HG03457 (cell line): ENCODE measurements around the gene MYH9.
"Not testable (repeated sequence)": the region's sequence is repeated elsewhere in the genome, so short reads cannot be mapped to it uniquely, and the experiment has no call there.

Experiments
- ATAC-seq: cut with Tn5 transposase; IDR thresholded peaks from one replicate; pipeline ENCODE4 v1.9.1; 2021; ENCODE audit warnings: moderate number of reproducible peaks; ENCODE audit not compliant: unreplicated experiment

The MYH9 gene

DNA sequence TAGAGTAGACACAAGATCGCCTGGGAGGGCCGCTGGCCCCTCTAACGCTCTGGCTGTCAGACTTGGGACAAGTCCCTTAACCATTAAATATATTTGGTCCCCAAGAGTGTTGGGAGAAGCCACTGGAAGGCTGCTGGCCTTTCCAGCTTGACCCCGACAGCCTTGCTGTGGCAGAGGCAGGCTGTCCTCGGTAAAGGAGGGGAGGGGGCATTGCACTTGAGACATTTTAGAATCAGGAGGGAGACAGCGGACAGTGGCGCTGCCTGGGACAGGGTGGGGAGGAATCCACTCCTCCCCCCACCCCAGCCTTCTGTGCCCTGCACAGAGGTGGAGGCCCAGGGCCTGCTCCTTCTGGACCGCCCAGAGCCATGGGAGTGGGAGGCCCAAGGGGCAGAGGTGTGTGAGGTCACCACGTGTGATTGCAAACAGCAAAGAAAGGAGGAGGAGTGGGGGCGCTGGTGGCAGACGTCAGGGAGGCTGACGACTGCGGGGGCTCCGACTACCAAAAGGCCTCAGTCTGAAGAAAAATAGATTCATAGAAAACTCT lies 105.9 kb downstream of the MYH9 start:
- no peak for ATAC-seq

GRCh38 chr22:36280379-36280778 lies 107.4 kb downstream of the MYH9 start:
- ATAC-seq: no peak

GRCh38 chr22:36279219-36279666 lies 108.5 kb downstream of the MYH9 start:
- ATAC-seq: no peak

DNA sequence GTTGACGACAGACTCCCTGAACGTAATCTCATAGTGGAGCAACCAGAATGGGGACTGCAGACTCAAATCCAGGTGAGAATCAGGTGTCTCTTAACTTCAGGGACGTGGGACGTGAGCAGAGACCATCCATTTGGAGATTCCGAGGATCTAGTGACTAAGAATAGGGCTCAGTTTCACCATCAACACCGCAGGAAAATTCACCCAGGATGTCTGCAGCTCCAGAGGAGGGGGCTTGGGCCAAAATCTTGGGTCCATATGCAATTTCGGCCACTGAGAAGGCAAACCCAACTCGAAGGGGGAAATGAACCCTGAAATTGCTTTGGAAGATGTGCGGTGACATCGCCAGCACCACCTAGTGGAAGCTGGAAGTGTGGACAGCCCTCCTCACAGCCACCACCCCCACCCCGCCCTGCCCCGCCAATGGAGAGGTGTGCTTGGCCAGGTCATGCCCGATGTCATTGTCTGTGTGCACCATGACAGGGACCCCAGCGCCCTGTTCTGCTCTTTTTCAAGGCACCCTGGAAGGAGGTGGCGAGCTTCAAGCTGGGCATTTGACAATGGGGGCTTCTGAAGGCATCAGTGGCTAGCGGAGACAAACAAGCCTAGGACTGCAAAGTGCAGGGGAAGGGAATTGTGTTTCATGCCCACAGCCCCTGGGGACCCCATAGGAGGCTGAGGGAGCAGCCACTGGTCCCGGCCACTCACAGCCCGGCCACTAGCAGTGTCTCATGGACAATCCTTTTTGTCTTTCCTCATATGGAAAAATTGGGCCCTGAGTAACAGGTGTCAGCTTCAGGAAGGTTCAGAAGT lies 110.1 kb downstream of the MYH9 start:
- no peak for ATAC-seq

GRCh38 chr22:36274531-36274930 lies 113.2 kb downstream of the MYH9 start:
- no peak for ATAC-seq

GRCh38 chr22:36271951-36272350 lies 115.8 kb downstream of the MYH9 start:
- ATAC-seq: not testable (repeated sequence)

DNA sequence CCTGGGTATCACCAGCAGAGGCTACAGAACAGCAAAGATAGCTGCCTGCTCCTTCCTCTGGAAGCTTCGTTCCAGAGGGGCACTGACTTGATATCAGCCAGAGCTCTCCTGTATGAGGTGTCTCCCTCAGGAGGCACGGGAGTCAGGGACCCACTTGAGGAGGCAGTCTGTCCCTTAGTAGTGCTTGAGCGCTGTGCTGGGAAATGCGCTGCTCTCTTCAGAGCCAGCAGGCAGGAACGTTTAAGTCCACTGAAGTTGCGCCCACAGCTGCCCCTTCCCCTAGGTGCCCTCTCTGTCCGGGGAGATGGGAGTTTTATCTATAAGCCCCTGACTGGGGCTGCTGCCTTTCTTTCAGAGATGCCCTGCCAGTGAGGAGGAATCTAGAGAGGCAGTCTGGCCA lies 116.5 kb downstream of the MYH9 start:
- not testable (repeated sequence) for ATAC-seq

- ATAC-seq: no peak
Observed at GRCh38 chr22:36267896-36268485, 119.8 kb downstream of the MYH9 start.

- no peak for ATAC-seq
Observed at GRCh38 chr22:36267058-36267457, 120.7 kb downstream of the MYH9 start.

DNA sequence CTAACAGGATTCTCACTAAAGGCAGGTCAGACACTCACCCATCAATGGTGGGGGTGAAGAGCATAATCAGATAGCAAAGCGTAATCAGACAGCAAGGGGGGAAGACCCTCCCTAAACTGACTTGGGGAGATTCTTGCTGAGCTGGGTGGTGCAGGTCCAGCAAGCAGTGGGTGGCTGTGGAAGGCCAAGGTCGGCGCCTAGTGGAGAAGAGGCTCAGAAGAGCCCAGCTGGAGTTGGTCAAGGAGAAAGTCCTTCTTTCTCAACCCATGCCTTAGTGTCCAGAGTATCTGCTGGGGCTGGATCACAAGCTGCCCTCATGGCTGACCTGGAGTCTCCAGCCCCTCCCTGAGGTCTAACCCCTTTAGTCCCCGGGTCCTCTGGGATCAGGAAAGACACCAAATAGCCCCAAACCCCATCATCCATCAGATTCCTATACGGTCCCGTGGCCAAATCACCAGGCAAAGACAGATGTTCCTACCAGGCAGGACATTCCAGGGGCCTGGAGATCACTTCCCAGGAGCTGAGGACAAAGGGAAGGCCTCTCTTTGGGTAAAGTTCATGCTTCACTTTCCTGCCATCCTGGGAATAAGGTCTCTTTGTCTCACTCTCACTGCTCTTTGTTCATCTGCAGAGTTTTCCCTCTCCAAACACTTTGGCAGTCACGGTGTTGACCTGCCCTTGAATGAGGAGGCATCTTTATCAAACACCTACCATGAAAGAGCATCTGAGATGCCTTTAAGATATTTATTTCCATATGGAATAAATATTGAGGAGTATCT lies 123.7 kb downstream of the MYH9 start:
- ATAC-seq: not testable (repeated sequence)

DNA sequence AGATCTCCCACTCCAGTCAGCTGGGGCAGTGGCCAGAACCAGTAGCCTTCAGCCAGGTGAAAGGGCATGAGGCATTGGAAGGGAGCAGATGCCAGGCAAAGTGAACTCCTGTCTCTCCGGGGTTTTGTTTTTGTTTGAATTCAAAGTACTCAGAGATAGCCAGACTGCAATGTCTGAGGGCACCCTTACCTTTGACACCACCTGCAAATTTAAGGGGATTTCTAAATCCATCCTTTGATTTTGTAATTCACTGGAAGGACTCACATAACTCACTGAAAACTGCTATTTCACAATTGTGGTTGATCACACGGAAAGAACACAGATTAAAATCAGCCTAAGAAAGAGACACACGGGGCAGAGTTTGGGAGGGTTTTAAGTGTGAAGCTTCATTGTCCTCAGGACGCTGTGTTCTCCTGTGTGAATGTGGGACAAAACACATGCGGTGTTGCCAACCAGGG lies 124.5 kb downstream of the MYH9 start:
- not testable (repeated sequence) for ATAC-seq

DNA sequence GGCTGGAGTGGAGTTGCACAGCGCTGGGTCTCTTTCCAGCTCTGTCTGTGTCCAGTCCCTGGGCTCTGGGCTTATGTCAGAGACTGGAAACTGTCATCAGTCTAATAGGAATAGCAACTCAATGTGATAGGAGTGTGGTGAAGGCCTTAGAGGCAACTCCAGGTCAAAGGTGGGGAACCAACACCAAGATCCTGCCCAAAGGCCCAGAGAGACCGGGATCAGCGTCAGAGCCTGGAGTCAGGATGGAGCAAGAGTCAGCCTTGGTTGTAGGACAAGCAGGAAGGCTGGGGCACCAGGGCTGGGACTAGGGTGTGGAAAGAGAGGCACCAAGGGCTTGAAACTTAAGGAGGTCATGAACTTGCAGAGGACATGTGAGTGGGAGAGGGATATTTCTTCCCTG lies 125.5 kb downstream of the MYH9 start:
- ATAC-seq: not testable (repeated sequence)

DNA sequence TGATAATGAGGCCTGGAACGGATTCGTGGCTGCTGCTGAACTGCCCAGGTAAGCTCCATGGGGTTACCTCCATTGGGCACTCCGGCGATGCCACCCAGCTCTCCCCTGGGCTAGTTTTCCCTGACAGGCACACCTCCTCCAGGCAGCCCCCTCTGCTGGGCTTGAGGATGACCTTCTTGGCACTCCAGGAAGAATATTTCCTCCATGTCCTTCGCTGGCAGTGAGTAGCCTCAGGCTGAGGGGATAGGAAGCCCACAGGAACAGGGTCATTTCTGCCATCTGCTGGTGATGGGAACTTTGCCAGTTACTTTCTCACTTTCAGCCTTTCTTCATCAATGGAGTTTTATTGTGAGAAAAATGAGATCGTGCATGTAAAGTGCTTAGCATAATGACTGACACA lies 126.1 kb downstream of the MYH9 start:
- ATAC-seq: not testable (repeated sequence)

DNA sequence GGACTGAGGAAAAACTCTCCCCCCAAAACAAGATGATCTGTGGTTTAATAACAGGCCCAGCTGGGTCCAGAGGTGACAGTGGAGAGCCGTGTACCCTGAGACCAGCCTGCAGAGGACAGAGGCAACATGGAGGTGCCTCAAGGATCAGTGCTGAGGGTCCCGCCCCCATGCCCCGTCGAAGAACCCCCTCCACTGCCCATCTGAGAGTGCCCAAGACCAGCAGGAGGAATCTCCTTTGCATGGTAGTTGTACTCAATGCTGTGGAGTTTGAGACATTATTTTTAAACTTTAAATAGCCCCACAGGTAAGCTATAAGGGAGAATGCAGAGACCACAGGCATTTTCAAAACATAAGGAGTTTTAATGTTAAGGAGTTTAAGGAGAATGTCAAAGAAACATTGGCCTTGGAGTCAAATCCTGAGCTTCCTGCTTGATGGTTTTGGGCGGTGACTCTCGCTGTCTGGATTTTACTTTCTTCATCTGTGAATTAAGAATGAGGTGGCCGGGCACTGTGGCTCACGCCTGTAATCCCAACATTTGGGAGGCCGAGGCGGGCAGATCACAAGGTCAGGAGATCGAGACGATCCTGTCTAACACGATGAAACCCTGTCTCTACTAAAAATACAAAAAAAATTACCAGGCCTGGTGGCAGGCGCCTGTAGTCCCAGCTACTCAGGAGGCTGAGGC lies 128.0 kb downstream of the MYH9 start:
- no peak for ATAC-seq

GRCh38 chr22:36258701-36259614 lies 128.8 kb downstream of the MYH9 start:
- ATAC-seq: no peak

DNA sequence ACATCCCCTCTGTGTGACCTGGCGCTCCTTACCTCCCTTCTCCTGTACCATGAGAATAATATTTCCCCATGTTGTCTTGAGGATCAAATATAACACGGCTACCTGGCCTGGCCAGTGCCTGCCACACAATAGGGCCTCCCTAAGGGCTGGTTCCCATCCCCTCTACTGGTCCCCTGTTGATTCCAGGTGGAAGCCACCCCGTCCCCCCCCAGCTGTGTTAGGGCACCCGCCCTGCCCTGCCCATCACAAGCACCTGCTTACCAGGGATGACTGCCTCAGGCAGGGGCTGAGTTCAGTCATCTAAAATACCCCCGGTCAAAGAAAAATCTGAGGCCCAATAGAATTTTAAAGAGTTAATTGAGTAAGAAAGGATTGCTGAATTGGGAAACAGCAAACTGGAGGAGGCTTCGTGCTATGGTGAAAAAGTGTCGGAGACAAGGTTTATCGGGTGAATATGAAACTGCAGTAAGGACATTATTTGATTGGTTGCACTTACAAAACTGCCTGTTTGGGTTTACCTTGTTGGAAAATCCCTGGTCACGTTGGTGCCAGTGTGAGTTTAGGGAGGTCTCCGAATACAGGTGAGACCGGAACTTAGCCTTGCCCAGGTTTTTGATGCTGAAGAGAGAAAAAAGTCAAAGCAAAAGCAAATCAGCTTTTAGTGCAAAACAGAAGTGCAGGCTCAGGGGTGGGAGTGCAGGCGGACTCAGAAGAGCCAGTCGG lies 129.7 kb downstream of the MYH9 start:
- no peak for ATAC-seq

DNA sequence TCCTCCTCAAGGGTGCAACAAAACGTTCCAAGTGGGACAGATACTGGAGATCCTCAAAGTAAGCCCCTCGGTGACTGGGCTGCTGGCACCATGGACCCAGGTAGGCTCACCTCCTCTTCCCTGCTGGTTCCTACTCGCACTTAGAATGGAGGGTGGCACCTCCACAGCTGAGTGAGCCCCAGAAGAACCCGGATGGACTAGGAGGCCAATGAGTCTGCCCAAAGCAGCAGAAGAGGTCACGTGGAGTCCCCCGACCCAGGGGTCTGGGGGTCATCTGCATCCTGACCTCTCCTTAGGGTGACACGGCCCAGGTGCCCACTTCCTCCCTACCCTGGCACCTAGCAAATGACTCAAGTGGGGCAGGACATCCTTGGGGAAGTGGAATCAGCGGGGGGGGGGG lies 130.5 kb downstream of the MYH9 start:
- ATAC-seq: no peak

DNA sequence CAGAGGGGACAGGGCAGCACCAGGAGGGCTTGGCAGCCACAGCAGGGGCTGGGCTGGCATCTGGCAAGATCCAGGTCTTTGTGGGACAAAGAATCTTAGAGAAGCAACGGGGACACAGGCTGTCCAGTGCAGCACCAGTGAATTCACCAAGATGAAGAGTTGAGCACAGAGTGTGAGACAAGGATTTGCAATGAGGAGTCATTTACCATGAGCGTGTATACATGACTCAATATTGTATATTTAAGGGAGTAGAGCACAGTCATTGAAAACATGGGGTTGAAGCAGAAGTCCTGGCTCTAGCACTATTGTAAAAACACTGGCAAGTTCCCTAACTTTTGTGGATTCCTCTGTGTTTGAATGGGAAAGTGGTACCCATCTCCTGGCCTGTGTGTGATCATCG lies 131.3 kb downstream of the MYH9 start:
- no peak for ATAC-seq

DNA sequence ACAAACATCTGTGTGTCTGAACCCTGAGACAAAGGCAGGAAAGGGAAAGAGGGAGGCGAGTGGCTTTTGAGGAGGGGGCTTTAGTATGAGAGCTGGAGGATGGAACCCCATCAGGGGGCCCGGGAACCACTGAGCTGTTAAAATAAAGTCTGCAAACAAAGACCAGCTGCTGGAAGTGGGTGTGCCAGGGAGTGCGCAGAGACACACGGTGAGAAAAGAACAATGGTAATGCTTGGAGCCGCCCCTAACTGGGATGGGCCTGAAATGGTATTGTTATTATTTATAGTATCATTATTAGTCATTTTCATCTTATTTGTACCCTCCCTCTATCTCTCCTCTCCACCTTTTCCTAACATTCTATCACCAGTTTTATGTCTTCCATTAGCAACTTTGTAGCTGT lies 132.2 kb downstream of the MYH9 start:
- ATAC-seq: not testable (repeated sequence)
